ENCODE measurements around the gene WDTC1. TPM values are rescaled to one million over a fixed set of nuclear protein-coding genes. Genes with fewer than 3 reads are reported as not detected.

The WDTC1 gene
- total and polyA plus RNA-seq, 10 donors = 7.7 to 56.5 (median 44.1) TPM

DNA sequence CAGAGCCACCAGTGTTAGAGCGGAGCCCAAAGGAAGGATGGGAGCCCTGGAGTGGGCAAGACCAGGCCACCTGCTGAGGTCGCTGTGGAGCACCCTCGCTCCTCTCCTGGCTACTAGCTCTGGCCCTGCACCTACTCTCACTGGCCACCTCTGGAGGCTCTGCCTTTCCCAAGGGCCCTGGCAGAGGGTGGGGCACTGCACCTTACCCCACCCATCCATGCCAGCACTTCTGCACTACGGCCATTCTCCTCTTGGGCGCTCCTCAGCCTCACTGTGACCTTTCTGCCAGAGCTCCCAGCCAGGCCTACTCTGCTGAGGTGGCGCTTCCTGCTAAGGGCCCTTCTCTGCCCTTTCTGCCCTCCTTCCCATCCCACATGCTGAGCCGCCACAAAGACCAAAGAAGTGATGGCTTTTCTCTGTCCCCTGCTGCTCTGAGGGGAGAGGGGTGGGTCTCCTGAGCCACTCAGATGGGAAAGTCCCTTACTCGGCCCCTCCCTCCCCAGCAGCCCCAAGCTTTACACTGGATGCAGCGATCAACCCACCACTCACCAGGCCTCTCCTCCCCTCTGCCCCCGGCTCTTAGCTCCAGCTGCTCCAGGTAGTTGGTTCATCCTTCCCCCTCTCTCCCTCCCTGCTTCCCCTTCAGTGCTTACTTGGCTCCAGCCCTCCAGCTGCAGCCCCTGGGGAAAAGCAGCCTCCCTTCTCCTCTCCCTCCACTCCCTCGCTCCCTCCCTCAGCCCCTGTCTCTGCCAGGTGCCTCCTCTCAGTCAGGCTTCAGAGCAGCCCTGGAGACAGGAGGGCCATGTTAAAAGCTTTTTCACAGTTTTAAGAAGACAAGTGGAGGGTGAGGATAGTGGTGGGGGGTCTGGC is 72.7 kb downstream of the WDTC1 start:
- intact Hi-C loops (cut with DNase I; ENCODE audit: low total_unique reads) = no loop called here
- WGBS, 5 donors = 80 to 87% (median 82%) methylated on average over 8 to 11 of the region's 11 CpGs
- Histone ChIP-seq H3K9me3 (no peaks in the 10 kb centered on the region), H3K36me3 (peaks cover 0 to 86% (median 44%) of the 10 kb centered on the region in 6 donors), H3K4me3 (no peak overlapping the region), H3K4me1 (no peaks in the 10 kb centered on the region), H3K27me3 (replicated peaks in 1 of 7) (no peaks in the 10 kb centered on the region), H3K27ac (no peak overlapping the region)
- no peak for DNase-seq
- TF ChIP-seq POLR2A (IDR thresholded peaks at IDR 0.05) = no peak
- peak in 1 of 3 donors; percentile 19 for TF ChIP-seq POLR2AphosphoS5 (IDR thresholded peaks at IDR 0.05)

DNA sequence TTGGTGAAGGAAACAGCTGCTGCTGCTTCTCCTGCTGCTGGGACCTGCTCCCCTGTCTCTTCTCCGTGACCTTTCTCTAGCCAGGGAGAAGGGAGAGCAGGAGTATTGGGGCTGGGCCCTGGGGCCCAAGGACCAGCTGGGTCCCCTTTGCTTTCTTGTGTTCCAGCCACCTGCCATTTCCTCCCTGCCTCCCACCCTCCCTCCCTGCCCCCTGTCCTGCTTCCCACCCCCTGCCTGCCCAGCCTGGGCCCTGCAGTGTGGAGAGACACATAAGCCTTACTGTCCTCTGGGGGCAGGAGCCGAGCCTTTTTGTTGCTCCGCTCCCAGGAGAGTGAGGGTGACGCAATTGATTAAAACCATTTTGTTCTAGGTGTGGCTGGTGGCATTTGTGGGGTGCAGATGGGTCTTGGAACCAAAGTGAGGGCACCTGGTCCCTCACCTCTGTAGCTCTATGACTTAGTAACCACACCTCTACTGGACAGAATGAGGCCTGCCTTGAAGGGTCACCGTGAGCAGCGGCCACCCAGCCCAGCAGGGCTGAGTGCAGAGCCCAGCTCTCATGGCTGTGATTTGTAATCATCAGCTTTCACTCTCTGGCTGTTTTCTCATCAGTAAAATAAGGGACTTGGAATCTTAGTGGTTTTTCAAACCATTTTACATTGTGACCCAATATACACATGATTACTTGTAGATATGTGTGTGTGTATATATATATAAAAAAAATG is 73.6 kb downstream of the WDTC1 start:
- H3K27ac ChIP-seq = no peak overlapping the region
- H3K27me3 ChIP-seq (replicated peaks in 1 of 7) = no peaks in the 10 kb centered on the region
- no peaks in the 10 kb centered on the region for H3K9me3 ChIP-seq
- H3K36me3 ChIP-seq = peaks cover 0 to 77% (median 39%) of the 10 kb centered on the region in 6 donors
- H3K4me3 ChIP-seq = no peak overlapping the region
- 87 to 91% (median 90%) methylated on average over 5 to 6 of the region's 6 CpGs for WGBS, 5 donors
- TF ChIP-seq POLR2AphosphoS5 (IDR thresholded peaks at IDR 0.05) (no peak), POLR2A (IDR thresholded peaks at IDR 0.05) (no peak)
- TF ChIP-seq, protein P1, sequence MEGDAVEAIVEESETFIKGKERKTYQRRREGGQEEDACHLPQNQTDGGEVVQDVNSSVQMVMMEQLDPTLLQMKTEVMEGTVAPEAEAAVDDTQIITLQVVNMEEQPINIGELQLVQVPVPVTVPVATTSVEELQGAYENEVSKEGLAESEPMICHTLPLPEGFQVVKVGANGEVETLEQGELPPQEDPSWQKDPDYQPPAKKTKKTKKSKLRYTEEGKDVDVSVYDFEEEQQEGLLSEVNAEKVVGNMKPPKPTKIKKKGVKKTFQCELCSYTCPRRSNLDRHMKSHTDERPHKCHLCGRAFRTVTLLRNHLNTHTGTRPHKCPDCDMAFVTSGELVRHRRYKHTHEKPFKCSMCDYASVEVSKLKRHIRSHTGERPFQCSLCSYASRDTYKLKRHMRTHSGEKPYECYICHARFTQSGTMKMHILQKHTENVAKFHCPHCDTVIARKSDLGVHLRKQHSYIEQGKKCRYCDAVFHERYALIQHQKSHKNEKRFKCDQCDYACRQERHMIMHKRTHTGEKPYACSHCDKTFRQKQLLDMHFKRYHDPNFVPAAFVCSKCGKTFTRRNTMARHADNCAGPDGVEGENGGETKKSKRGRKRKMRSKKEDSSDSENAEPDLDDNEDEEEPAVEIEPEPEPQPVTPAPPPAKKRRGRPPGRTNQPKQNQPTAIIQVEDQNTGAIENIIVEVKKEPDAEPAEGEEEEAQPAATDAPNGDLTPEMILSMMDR (IDR thresholded peaks at IDR 0.05 in 8 of 11, conservative IDR thresholded peaks at IDR 0.05 in 3 of 11) = no peak
- intact Hi-C loops (cut with DNase I; ENCODE audit: low total_unique reads) = no loop called here
- no peaks in the 10 kb centered on the region for H3K4me1 ChIP-seq
- DNase-seq = no peak

DNA sequence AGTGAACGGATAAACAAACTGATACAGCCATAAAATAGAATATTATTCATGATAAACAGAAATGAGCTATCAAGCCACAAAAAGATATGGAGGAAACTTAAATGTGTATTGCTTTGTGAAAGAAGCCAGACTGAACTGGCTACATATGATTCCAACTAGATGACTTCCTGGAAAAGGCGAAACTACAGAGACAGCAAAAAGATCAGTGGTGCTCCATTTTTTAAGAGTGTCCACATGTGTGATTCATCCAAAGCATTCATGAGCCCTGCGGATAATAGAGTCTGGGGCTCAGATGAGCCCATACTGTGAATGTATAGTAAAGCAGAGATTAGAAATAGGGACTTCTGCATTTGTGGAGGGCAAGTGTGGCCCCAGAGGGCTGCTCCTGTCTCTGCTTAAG is 79.7 kb downstream of the WDTC1 start:
- WGBS, 5 donors = 74 to 84% (median 79%) methylated on average over 3 of the region's 3 CpGs
- intact Hi-C loops (cut with DNase I; ENCODE audit: low total_unique reads) = no loop called here
- DNase-seq = no peak

DNA sequence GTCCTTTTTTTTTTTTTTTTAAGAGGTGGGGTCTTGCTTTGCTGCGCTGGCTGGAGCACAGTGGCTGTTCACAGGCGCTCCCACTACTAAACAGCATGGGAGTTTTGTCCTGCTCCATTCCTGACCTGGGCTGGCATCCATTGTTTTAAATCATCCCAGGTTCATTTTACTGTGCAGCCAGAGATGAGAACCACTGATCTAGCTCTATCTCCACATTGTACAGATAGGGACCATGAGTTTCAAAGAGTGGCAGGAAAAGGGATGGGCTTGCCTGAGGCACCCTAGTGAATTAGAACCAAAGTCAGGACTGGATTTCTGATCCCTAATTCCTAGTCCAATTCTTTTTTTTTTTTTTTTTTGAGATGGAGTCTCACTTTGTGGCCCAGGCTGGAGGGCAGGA is 80.3 kb downstream of the WDTC1 start:
- no peaks in the 10 kb centered on the region for H3K9me3 ChIP-seq
- no peak overlapping the region for H3K27ac ChIP-seq
- DNase-seq = peak; percentile 5
- 82 to 97% (median 91%) methylated on average over 2 of the region's 2 CpGs for WGBS, 5 donors
- TF ChIP-seq, protein P1 (IDR thresholded peaks at IDR 0.05 in 8 of 11, conservative IDR thresholded peaks at IDR 0.05 in 3 of 11) = no peak
- no peak for TF ChIP-seq POLR2A (IDR thresholded peaks at IDR 0.05)
- no peak for TF ChIP-seq POLR2AphosphoS5 (IDR thresholded peaks at IDR 0.05)
- peaks cover 0 to 8% (median 0%) of the 10 kb centered on the region in 7 donors for H3K27me3 ChIP-seq (replicated peaks in 1 of 7)
- H3K36me3 ChIP-seq = peaks cover 0 to 20% (median 3%) of the 10 kb centered on the region in 6 donors
- intact Hi-C loops (cut with DNase I; ENCODE audit: low total_unique reads) = no loop called here
- no peak overlapping the region for H3K4me3 ChIP-seq
- H3K4me1 ChIP-seq = no peaks in the 10 kb centered on the region

More for the DNA sequence above, 79.7 kb downstream of the WDTC1 start:
- H3K36me3 ChIP-seq = peaks cover 0 to 22% (median 3%) of the 10 kb centered on the region in 6 donors
- H3K27me3 ChIP-seq (replicated peaks in 1 of 7) = peaks cover 0 to 5% (median 0%) of the 10 kb centered on the region in 7 donors
- no peak overlapping the region for H3K4me3 ChIP-seq
- TF ChIP-seq, protein P1 (IDR thresholded peaks at IDR 0.05 in 8 of 11, conservative IDR thresholded peaks at IDR 0.05 in 3 of 11) = no peak
- TF ChIP-seq POLR2A (IDR thresholded peaks at IDR 0.05) (no peak), POLR2AphosphoS5 (IDR thresholded peaks at IDR 0.05) (no peak)
- no peaks in the 10 kb centered on the region for H3K9me3 ChIP-seq
- H3K27ac ChIP-seq = no peak overlapping the region
- H3K4me1 ChIP-seq = no peaks in the 10 kb centered on the region

Data from spleen (tissue), 11 donors.